Renal pelvis (tissue), 4 donors: ENCODE results near the gene BTBD3. TPM values are rescaled to one million over a fixed set of nuclear protein-coding genes. Genes with fewer than 3 reads are reported as not detected.

ENCODE experiments used
- DNase-seq: peaks from one replicate; pipeline ENCODE4 v3.0.0-alpha.2; 2013
- polyA plus RNA-seq, 3 donors: library from polyadenylated mRNA; unstranded; fragments of 120-200 nt; gene quantifications; one replicate each; pipeline ENCODE4 v1.2.1, GENCODE V29; 2013; ENCODE audit not compliant: insufficient read length in 3 of 3

The BTBD3 gene
- polyA plus RNA-seq, 3 donors, result 62.6 to 80.7 (median 73.5) TPM

DNA sequence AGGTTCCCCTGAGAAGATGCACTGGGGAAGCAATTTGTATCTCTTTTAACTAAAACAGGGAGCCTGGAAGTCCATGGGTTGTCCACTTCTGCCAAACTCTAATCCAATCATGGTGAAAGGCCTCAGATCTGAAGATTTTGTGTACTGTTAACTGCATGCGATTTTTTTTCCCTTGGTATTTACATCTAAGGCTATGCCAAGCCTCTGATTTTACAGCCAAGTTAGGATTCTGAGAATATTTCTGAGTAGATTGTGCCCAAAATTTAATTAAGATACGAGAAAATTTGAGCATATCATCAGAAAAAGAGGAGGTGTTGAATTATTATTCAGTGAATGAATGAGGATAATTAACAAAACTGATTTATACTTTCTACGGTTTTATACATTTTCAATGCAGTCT is 34.0 kb downstream of the BTBD3 start:
- no peak for DNase-seq

DNA sequence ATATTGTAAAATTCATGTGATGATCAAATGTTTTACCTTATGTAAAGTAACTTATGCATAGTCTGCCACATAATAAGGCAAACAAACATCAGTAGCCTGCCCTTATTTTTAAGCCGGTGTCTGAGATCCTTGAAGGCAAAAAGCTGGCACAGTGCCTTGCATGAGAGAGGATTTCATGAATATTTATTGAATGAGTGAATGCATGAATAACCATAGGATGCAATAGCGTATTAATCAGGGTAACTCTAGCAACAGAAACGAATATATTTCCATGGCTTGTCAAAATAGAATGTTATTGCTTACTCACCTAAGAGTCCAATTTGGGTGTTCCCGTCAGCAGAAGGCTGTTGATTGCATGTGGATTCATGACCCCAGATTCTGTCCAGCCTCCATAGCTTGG is 34.9 kb downstream of the BTBD3 start:
- peak; percentile 23 for DNase-seq

DNA sequence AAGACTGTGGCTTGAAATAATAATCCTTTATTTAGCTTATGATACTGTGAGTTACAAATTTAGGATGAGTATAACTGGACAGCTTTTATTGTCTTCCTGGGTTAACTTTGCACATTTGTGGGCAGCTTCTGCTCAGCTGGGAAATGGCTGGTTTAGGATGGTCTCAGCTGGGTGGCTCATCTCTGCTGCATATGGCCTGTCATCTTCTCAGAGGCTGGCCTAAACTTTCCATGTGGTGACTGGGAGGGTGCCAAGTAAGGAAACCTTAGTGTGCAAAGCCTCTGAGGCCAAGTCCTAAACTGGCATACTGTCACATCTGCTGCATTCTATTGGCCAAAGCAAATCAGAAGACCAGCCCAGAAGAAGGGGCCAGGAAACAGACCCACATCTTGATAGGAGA is 40.2 kb downstream of the BTBD3 start:
- no peak for DNase-seq

DNA sequence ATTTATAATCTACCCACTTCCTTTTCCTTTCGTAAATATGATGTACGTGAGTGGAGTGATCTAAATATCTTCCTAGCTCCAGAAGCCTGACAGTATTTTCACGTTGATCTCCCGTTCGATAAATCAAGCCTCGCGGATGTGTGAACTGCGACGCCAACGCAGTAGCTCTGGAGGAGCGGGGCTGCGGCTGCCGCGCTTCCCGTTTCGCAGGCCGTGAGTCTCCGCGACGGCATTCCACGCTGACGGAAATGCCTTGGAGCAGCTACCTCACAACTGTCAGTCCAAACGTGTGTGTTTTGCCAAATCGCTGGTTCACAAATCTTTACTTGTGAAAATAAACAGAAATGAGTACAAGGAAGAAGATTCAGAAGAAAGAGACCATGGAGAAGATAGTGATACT is 41.2 kb downstream of the BTBD3 start:
- no peak for DNase-seq

DNA sequence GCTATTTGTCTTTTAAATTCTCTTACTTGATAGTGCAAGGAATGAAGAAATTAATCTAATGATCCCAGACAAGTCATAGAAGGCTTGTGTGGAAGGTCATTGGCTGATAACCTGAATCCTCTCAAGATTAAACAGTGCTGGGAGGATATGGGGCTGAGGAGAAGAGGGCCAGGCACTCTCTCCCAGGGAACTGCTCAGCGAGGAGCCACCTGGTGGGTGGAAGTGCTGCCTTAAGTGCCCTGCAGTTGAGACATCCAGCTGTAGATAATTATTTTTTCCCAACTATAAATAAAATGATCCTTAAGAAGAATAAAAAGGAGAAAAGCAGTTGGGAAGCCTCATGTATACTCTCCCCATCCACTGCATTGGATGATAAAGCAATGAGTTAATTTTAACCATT is 47.9 kb downstream of the BTBD3 start:
- DNase-seq, result no peak

DNA sequence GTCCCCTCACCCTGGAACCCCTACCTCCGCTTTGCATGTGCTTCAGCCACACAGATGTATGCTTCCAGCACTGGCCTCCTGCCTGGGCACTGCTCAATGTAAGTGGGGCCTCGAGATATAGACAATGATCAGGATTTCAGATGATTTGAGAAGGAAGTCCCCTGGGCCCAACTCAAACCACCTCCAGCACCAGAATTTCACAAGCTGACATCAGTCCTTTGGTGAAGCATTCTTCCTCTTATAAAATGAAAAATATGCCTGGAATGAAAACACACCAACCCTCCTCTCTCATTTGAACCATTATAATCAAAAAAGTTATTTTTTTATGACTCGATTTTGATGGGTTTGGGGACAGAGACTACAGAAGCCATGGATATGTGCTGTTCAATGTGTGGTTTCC is 48.5 kb downstream of the BTBD3 start:
- DNase-seq, result no peak

DNA sequence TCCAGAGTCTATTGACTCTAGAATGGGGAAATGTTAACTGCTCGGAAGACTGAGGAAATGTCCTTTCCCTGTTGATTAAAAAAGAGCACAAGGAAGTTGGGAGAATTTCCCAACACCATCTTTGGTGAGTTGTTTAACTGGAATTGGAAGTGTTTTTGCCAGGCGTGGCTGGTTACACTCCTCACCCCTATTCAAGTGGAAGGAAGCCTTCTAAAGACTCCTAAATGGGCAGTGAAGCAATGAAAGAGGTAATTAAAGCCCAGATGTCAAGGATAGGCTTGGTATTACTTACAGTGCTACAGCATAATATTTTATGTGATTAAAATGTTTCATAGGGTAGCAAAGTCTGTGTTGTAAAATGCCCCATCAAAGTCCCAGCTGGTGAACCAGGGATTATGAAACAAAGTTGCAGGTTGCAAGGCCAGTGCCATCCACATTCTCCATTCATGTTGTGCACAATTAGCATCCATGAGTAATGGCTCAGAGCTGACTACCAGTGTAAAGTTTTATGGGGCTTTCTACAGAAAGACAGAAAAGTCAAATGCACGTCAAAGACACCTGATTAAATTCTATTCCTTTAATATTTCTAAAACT is 52.6 kb downstream of the BTBD3 start:
- no peak for DNase-seq

DNA sequence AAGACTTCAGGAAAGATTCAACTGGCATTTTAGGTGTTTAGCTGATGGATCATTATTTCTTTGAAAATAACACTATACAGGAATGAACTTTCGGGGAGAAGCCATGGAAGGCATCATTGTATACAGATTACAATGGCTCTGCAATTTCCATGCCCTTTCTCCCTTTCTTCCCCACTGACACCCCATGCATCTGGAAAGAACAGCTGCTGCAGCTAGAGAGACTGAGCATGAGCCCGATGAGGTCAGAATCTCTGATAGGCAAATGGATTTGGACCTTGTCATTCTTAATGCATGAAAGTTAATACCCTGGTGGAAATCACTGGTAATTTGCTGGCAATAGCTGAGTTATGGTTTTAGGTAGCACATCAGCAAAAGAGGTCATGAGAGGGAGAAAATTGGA is 54.8 kb downstream of the BTBD3 start:
- DNase-seq, result no peak
